NCI-H748 (cell line): ENCODE measurements around the gene KDM4C.

Source experiments
- DNase-seq: peaks from one replicate; lab custom pipeline; 2025; ENCODE audit not compliant: unreplicated experiment; lab: John Stamatoyannopoulos, UW

The KDM4C gene

DNA sequence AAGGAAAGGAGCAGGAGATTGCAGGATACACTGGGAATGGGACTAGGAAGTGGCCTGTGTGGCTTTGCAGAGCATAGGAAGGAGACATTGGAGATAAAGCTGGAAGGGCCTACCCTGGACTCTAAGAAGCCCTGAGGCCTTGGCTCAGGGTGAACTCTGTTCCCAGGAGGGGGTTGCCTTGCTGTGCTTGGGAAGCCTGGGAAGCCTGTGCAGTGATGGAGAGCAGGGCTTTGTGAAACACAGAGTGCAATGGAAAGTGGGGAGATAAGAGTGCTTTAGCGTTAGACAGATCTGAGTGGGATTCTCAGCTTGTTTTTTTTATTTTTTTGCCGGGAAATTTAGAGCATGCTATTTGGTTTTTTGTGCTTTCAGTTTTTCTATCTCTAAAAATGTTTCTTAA, 437.8 kb downstream of the KDM4C start:
- no peak for DNase-seq

DNA sequence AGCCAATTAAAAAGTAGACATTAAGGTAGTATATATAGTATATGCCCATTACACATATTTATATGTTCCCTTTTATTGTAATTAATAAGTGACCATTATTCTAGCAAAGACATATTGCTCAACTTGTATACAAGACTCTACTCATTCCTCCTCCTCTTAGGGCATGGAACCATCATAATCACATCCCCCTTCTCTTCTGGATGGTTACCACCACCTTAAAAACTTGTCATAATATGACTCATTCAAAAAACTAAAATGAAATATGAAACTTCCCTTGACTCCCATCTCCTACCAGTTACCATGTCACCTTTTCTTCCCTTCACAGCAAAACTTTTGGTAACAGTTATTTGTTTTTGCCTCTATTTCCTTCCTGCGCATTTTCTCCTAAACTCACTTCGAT, 438.7 kb downstream of the KDM4C start:
- DNase-seq = no peak

DNA sequence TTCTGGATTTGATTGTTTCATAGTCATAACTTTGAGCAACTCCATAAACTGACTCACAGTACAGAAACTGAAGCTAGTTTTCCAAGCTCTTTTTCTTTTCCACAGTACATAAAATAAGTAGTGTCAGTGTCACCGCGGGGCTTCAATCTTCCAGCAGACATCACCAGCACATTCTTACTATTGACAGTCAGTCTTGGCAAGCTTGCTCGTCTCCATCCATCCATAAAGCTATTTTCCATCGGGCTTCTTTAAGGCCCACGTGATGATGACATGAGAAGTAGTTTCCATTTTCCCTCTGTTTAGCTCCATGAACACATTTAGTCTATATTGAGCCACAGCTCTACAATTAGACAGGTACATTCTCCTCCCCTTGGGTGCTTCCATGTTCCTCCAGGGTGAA, 443.4 kb downstream of the KDM4C start:
- DNase-seq = no peak

DNA sequence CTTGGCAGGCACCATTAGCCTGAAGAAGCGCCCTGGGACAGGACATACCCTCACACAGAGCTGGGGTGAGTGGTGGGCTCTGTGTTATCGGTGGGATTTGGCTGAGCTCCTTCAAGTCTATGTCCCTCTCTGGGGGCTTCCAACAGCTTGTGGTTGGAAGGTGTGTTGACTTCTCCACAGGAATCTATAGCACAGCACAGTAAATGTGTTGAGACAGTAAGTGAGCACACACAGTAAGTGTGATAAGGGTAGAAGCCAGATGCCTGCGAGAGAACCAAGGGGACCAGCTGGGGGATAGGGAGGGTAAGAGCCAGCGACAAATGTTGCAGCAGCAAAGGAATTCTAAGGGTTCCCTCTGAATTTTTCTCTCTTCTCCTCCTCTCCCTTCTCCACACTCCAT, 448.0 kb downstream of the KDM4C start:
- no peak for DNase-seq

DNA sequence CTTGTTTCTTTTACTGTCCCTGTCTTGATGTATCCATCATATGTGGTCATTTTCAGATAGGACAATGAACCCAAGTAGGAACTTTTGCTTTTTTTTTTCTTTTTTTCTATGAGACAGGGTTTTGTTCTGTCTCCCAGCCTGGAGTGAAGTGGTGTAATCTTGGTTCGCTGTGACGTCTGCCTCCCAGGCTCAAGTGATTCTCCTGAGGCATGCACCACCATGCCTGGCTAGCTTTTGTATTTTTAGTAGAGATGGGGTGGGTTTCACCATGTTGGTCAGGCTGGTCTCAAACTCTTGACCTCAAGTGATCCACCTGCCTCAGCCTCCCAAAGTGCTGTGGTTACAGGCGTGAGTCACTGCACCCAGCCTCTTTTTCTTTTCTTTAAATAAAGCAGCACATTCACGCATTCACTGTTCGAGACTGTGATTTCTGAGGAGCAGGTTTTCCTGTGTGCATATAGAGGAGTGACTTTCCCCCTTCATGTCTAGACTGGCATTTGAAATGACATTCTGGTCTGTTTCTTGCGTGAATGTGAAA, 448.5 kb downstream of the KDM4C start:
- DNase-seq = no peak

DNA sequence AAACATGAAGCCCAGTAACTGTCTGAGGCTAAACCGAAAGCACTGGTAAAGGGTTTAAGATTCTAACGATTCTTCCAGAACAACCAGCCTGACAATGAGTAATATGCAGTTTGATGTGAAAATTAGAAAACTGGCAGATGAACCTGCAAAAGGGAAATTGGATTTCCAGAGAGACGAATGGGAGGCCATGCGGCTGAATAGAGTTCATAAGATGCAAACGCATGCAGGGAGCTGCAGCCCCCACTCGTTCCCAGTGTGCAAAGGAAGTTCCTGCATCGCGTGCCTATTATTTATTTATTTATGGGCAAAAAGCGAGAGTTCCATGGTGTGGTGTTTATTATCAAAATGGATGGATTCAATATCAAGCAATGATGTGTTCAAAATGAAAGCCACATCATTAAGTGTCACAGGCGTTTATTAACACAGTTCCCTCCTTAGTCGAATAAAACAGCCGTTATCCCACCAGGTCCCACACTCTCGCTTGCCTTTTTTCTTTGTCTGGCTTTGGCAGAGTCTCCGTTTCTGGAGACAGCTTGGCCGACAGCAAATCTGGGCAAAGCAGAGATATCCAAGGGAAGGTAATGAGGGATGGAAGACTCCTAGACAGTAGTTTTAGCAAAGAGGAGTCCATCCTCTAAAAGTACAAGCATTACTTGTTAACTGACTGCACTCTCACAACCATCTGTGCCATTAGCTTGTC, 451.4 kb downstream of the KDM4C start:
- no peak for DNase-seq

DNA sequence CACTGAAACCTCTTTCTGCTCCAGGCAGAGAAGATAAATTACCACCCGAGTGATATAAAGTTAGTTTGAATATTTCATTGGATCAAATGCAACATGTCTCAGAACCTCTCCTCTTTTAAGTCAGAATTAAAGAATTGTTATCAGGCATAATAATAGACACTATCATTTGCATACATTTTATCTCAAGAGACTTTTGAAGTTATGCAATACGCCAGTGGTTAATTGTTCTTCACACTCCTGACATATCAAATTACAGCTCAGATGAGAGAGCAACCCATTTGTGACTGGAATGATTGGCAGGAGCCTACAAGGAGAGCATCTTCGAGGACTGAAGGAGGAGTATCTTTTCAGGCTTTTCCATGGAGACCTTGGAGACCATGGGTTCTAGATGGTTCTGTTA, 452.2 kb downstream of the KDM4C start:
- DNase-seq = peak; percentile 49

DNA sequence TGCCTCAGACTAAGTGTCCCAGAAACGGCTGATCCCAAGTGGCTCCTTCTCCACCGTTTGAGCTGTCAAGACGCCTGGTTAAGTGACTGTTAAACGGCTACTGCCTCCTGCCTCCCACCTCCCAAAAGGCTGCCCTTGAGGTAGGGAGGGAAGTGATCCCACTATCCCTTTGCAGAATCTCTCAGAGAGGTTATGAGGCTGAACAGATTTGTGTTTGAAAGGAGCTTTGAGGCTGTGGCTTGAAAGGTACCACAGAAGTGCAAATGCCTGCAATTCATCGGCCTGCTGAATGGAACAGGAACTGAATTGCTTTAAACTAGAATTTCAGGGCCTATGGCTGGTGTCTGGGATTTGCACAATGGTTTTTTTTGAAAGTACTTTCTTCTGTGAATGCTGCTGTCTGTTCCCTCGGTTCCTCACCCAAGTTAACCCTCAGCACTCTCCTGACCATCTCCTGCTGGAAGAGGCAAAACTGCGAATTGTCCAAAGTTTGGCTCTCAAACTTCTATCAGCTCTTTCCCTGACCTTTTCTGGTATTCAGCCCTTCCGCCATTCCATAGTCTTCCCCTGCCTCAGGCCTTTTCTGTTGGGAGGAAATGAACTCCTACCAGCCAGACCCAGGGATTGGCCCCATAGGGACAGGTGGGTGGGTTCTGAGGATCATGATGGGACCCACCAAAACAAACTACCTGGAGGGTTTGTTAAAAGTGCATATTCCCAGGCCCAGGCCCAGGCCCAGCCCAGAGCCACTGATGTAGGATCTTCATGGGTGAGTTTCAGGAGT, 453.3 kb downstream of the KDM4C start:
- DNase-seq = no peak

DNA sequence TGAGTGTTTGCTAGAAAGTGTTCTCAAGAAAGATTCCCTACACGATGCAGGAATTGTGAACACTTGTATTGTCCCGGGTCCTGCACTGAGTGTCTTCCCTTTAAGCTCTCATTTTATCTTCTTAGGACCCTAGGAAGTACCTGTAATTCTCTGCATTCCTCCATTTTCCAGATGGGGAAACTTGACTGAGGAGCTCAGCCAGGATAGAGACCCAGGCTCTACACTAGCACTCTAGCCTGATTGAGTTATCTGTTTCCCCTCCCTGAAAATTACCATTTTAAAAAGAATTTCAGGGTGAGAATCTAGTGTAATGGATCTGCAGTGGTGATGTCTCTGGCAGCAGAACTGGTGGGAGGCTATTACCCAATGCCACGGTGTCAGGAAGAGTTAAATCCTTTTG, 453.9 kb downstream of the KDM4C start:
- DNase-seq = no peak

DNA sequence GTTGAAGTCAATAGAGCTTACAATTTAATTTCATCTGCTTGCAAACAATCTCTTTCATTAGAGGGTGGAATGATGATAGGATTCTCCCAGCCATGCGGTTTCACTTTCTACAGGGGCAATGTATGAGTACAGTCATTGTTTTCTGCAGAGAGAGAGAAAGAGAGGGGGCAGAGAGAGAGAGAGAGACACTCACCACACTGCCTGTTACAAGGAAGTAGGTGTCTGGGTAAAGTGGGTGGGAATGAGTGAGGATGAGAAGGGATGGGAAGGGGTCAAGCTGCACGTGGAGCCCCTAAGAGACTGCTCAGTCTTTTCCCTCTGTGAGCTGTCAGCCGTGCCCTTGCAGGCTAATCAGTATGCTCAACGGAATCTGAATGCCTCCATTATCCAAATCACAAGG, 454.3 kb downstream of the KDM4C start:
- peak; percentile 27 for DNase-seq

DNA sequence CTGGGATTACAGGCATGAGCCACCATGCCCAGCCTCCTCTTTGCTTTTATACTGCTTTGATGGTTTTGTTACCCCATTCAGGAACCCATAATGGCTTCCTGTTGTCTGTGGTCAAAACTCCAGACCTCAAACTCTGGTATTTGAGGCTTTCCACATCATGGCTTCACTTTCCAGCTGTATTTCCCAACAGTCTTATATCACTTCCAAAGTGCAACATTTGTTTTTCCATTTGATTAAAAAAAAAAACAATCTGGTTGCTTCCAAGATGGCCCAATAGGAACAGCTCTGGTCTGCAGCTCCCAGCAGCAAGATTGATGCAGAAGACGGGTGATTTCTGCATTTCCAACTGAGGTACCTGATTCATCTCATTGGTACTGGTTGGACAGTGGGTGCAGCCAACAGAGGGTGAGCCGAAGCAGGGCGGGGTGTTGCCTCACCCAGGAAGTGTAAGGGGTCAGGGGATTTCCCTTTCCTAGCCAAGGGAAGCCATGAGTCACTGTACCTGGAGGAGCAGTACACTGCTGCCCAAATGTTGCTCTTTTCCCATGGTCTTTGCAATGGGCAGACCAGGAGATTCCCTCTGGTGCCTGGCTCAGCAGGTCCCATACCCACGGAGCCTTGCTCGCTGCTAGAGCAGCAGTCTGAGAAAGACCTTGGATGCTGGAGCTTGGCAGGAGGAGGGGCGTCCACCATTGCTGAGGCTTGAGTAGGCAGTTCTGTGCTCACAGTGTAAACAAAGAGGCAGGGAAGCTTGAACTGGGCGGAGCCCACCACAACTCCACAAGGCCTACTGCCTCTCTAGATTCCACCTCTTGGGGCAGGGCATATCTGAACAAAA, 458.4 kb downstream of the KDM4C start:
- DNase-seq = no peak

DNA sequence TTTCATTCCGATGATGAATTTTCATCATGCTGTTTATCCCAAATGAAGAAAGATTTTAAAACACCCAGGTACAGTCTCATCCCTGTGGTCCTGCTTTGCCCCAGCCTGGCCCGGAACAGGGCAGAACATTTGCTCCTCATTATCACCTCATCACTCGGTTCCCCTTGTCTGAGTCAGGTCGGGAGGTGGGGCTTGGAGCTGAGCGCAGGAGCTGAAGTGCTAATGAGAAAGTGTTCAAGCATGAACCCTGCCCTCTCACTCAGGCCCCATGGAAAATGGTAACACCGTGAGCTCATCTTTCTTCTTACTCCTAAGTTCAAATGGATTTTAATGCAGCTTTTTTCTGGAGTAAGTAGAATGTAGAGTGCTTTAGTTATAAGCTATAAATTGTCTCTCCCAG, 466.2 kb downstream of the KDM4C start:
- DNase-seq = no peak
